ENCODE measurements around the gene TNFAIP8. TPM values are rescaled to one million over a fixed set of nuclear protein-coding genes. Genes with fewer than 3 reads are reported as not detected.

The TNFAIP8 gene
- total RNA-seq, 1 experiment from 2014 or later = 8.0 TPM

GRCh38 chr5:119324842-119325241 lies 31.0 kb upstream of the TNFAIP8 start:
- intact Hi-C loops (cut with micrococcal nuclease; ENCODE audit: unreplicated experiment) = no loop called here
- TF ChIP-seq POLR2AphosphoS5 (IDR thresholded peaks at IDR 0.05; ENCODE audit: low read depth, low read length) = no peak
- TF ChIP-seq REST (IDR thresholded peaks at IDR 0.05; ENCODE audit: insufficient read depth in 1 of 2, low read depth in 2 of 2, low read length in 1 of 2) = no peak
- TF ChIP-seq TCF7L2 (IDR thresholded peaks at IDR 0.05; ENCODE audit: low read depth, low read length) = no peak
- TF ChIP-seq CTCF (IDR thresholded peaks at IDR 0.05) = no peak
- no peak for TF ChIP-seq SIN3A (IDR thresholded peaks at IDR 0.05; ENCODE audit: borderline replicate concordance, insufficient read depth, low read depth, low read length)
- ChIA-PET POLR2A (no interaction called here), CTCF (no interaction called here)
- H3K4me1 ChIP-seq (ENCODE audit: control insufficient read depth, insufficient read depth, low read length) = peaks cover 22% of the 10 kb centered on the region
- peak overlapping the region; percentile 81 for H3K27ac ChIP-seq (ENCODE audit: low read length)
- DNase-seq (ENCODE audit: low read depth, low spot score) = no peak
- no peak for ATAC-seq
- H3K27me3 ChIP-seq (ENCODE audit: control insufficient read depth, insufficient read depth, low read length) = no peaks in the 10 kb centered on the region
- BruUV-seq (replicated peaks) = no TSS peak
- no peaks in the 10 kb centered on the region for H3K36me3 ChIP-seq (ENCODE audit: control insufficient read depth, insufficient read depth, low read length)
- in situ Hi-C loops (cut with HindIII; ENCODE audit: low pct_unique_long_range_greater_than_20kb, low sequenced_read_pairs) = no loop called here
- H3K4me3 ChIP-seq (ENCODE audit: low read depth in 2 of 2, low read length in 2 of 2) = no peak overlapping the region
- no peaks in the 10 kb centered on the region for H3K9me3 ChIP-seq (ENCODE audit: control insufficient read depth, insufficient read depth, low read depth, low read length)

- DNase-seq (ENCODE audit: low read depth, low spot score) = no peak
- no peaks in the 10 kb centered on the region for H3K36me3 ChIP-seq (ENCODE audit: control insufficient read depth, insufficient read depth, low read length)
- CTCF ChIA-PET = no interaction called here
- no TSS peak for BruUV-seq (replicated peaks)
- POLR2A ChIA-PET = no interaction called here
- peaks cover 22% of the 10 kb centered on the region for H3K4me1 ChIP-seq (ENCODE audit: control insufficient read depth, insufficient read depth, low read length)
- H3K9me3 ChIP-seq (ENCODE audit: control insufficient read depth, insufficient read depth, low read depth, low read length) = no peaks in the 10 kb centered on the region
- intact Hi-C loops (cut with micrococcal nuclease; ENCODE audit: unreplicated experiment) = no loop called here
- TF ChIP-seq POLR2AphosphoS5 (IDR thresholded peaks at IDR 0.05; ENCODE audit: low read depth, low read length) = no peak
- TF ChIP-seq SIN3A (IDR thresholded peaks at IDR 0.05; ENCODE audit: borderline replicate concordance, insufficient read depth, low read depth, low read length) = no peak
- no peak for TF ChIP-seq CTCF (IDR thresholded peaks at IDR 0.05)
- TF ChIP-seq REST (IDR thresholded peaks at IDR 0.05; ENCODE audit: insufficient read depth in 1 of 2, low read depth in 2 of 2, low read length in 1 of 2) = no peak
- no peak for TF ChIP-seq TCF7L2 (IDR thresholded peaks at IDR 0.05; ENCODE audit: low read depth, low read length)
- no peak overlapping the region for H3K4me3 ChIP-seq (ENCODE audit: low read depth in 2 of 2, low read length in 2 of 2)
- no peaks in the 10 kb centered on the region for H3K27me3 ChIP-seq (ENCODE audit: control insufficient read depth, insufficient read depth, low read length)
- in situ Hi-C loops (cut with HindIII; ENCODE audit: low pct_unique_long_range_greater_than_20kb, low sequenced_read_pairs) = no loop called here
- no peak overlapping the region for H3K27ac ChIP-seq (ENCODE audit: low read length)
- no peak for ATAC-seq
Measured at GRCh38 chr5:119327018-119327417, 28.8 kb upstream of the TNFAIP8 start.
